Kidney (tissue), 14 donors: ENCODE results near the gene PPP2R2C. TPM values are rescaled to one million over a fixed set of nuclear protein-coding genes. Genes with fewer than 3 reads are reported as not detected.

Experiments used
- DNase-seq, 5 donors: peaks; one replicate each; pipeline ENCODE4 v3.0.0-alpha.2; 2013 to 2020
- FAIRE-seq: peaks from 2 replicates; lab custom pipeline; 2012; peaks lifted over from hg19 to GRCh38; lab: Jason Lieb, UNC
- H3K27ac ChIP-seq, 2 donors: one replicate each; pipeline ENCODE4 v1.7.0; 2013; ENCODE audit warnings: low read depth in 2 of 2, low read length in 2 of 2, inconsistent platforms in 1 of 2
- H3K27me3 ChIP-seq: one replicate; pipeline ENCODE4 v1.7.1; 2013; ENCODE audit warnings: low read length, inconsistent platforms; ENCODE audit not compliant: control insufficient read depth, insufficient read depth
- H3K36me3 ChIP-seq, 3 donors: one replicate each; pipeline versions ENCODE4 v1.7.0 to v1.7.1; 2013; ENCODE audit warnings: low read length in 3 of 3, control low read depth in 1 of 3, inconsistent platforms in 1 of 3; ENCODE audit not compliant: insufficient read depth in 3 of 3, control insufficient read depth in 2 of 3
- H3K4me1 ChIP-seq, 3 donors: one replicate each; pipeline versions ENCODE4 v1.7.0 to v1.7.1; 2013; ENCODE audit warnings: low read length in 3 of 3, inconsistent platforms in 1 of 3, low read depth in 1 of 3; ENCODE audit not compliant: control insufficient read depth in 2 of 3, insufficient read depth in 2 of 3
- H3K4me3 ChIP-seq, 3 donors: one replicate each; pipeline versions ENCODE4 v1.7.0 to v1.8.1; 2013; ENCODE audit warnings: low read length in 3 of 3, control low read depth in 1 of 3, inconsistent platforms in 1 of 3
- H3K9ac ChIP-seq, 3 donors: one replicate each; pipeline versions ENCODE4 v1.7.0 to v1.7.1; 2013; ENCODE audit warnings: low read length in 3 of 3, control low read depth in 1 of 3, inconsistent platforms in 1 of 3
- H3K9me3 ChIP-seq, 3 donors: one replicate each; pipeline versions ENCODE4 v1.7.0 to v1.7.1; 2013; ENCODE audit warnings: low read length in 3 of 3, control low read depth in 1 of 3, inconsistent platforms in 1 of 3; ENCODE audit not compliant: control insufficient read depth in 2 of 3, insufficient read depth in 1 of 3
- CTCF ChIP-seq: IDR thresholded peaks from 3 replicates; pipeline ENCODE4 v1.5.1; 2012; ENCODE audit warnings: mild to moderate bottlenecking, moderate library complexity, borderline replicate concordance; ENCODE audit not compliant: insufficient read depth; ENCODE audit errors: extremely low read depth
- intact Hi-C: fragments of 100-400 bp; cut with DNase I; formaldehyde crosslinking; loops from one replicate; pipeline ENCODE4 v1.11.1; 2022
- polyA plus RNA-seq: library from polyadenylated mRNA; stranded (reverse); fragments of 350-450 nt; fragmentation: Illumina TruSeq; extraction: RNeasy Lipid Tissue Mini Kit (QIAGEN cat#74804); gene quantifications from one replicate; pipeline ENCODE4 v1.2.3, GENCODE V29; 2014; ENCODE audit warnings: low read depth, low replicate concordance; ENCODE audit not compliant: insufficient read depth
- total RNA-seq: library from RNA; stranded (reverse); fragmentation: NEBNext Ultra II Directional; extraction: Animal tissue kit (Norgen Biotek cat#: 25700); gene quantifications from one replicate; pipeline ENCODE4 v1.2.1, GENCODE V29; 2021
- donor health status: control.
- donor health status: control.
- donor health status: control.
- donor health status: control.
- donor health status: control.
- donor health status: DM: yes; HTN: yes; CAD: no.
- donor health status: Normal renal cell carcinoma (clear cell type).

Gene PPP2R2C
- total and polyA plus RNA-seq, 2 donors from 2014 or later: 0.39 to 0.82 TPM

DNA sequence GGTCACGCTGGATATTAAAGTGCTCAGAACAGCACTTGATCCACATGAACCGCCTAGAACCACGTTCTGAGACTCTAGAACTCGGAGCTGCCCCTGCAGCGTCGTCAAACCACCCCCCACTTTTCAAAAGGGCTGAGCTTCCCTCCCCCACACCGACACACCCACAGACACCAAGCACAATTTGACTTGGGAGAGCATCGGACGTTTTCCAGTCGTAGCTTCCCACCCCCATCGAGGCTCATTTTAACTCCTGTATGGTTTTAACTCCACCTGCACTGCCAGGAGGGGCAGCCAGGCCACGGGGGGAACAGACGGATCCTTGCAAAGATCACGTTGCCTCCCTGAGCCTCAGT, 26.3 kb downstream of the PPP2R2C start:
- no peak overlapping the region for H3K9ac ChIP-seq
- H3K4me3 ChIP-seq: no peak overlapping the region
- FAIRE-seq (no peak), DNase-seq (no peak)
- TF ChIP-seq CTCF: no peak
- no peak overlapping the region for H3K27ac ChIP-seq
- no peaks in the 10 kb centered on the region for H3K27me3 ChIP-seq
- H3K4me1 ChIP-seq: no peaks in the 10 kb centered on the region
- no peaks in the 10 kb centered on the region for H3K36me3 ChIP-seq
- H3K9me3 ChIP-seq: no peaks in the 10 kb centered on the region
- intact Hi-C loops: no loop called here

DNA sequence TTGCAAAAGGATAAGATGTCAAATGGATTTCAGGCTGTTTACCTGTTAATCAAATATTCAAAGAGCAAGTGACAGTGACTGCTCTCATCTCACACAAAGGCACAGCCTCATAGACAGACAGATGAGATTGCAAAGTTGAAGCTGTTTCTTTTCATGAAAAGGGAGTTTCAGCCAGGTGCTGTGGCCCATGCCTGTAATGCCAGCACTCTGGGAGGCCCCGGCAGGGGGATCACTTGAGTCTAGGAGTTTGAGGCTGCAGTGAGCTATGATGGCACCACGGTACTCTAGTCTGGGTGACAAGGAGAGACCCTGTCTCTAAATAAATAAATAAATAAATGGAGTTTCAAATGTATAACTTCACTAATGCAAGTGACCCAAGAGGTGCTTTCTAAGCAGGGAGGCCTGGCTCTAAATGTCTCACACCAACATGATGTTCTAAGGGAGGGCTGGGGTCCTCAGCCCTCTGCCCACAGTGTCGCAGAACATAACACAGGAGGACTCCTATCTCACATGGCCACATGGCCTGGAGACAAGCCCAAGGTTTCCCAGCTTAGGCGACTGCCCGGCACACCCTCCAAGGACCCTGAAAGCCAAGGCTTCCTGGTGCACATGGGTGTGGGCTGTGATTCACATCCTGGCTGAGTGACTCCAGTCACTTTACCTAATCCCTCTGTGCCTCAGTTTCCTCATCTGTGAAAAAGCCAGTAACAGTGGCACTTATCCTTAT, 26.8 kb downstream of the PPP2R2C start:
- Histone ChIP-seq H3K4me1 (no peaks in the 10 kb centered on the region), H3K9me3 (no peaks in the 10 kb centered on the region), H3K9ac (no peak overlapping the region), H3K27ac (no peak overlapping the region), H3K36me3 (no peaks in the 10 kb centered on the region), H3K27me3 (no peaks in the 10 kb centered on the region), H3K4me3 (no peak overlapping the region)
- intact Hi-C loops: no loop called here
- DNase-seq: peak in 2 of 5 donors; percentile 12 to 29
- no peak for FAIRE-seq
- no peak for TF ChIP-seq CTCF

GRCh38 chr4:6444582-6444981, 27.8 kb downstream of the PPP2R2C start:
- TF ChIP-seq CTCF: no peak
- no peaks in the 10 kb centered on the region for H3K4me1 ChIP-seq
- no peak overlapping the region for H3K9ac ChIP-seq
- intact Hi-C loops: no loop called here
- H3K36me3 ChIP-seq: no peaks in the 10 kb centered on the region
- H3K27ac ChIP-seq: no peak overlapping the region
- no peaks in the 10 kb centered on the region for H3K9me3 ChIP-seq
- no peak overlapping the region for H3K4me3 ChIP-seq
- DNase-seq (no peak), FAIRE-seq (no peak)
- no peaks in the 10 kb centered on the region for H3K27me3 ChIP-seq
